M059J (cell line): ENCODE measurements around the gene BRD4. TPM values are rescaled to one million over a fixed set of nuclear protein-coding genes. Genes with fewer than 3 reads are reported as not detected.

Experiments
- DNase-seq: peaks from one replicate; pipeline ENCODE4 v3.0.0-alpha.2; 2012; ENCODE audit warnings: low read depth
- total RNA-seq: library from RNA; depleted of rRNA; stranded (reverse); fragments of >200 nt; shearing (Covaris generic); gene quantifications from 2 replicates; pipeline ENCODE4 v1.2.3, GENCODE V29; 2014

Gene BRD4
- total RNA-seq, 1 experiment from 2014 or later = 17.8 TPM

DNA sequence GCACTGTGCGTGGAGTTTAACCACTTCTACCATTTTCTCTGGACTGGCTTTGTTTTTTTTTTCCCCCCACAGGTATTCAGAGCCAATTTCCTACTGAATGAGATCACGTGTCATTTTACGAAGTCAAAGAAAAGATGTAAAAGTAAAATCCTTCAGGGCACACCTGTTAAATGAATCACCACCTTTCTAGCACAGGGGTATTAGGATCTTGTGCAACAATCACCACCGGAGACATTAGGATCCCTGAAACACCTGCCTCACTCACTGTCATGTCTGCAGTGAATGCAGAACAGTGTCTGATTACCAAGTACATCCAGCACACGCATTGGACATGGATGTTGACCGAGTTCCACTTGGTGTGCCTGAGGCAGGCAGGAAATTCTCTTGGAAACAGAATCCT is 17.2 kb downstream of the BRD4 start:
- no peak for DNase-seq

DNA sequence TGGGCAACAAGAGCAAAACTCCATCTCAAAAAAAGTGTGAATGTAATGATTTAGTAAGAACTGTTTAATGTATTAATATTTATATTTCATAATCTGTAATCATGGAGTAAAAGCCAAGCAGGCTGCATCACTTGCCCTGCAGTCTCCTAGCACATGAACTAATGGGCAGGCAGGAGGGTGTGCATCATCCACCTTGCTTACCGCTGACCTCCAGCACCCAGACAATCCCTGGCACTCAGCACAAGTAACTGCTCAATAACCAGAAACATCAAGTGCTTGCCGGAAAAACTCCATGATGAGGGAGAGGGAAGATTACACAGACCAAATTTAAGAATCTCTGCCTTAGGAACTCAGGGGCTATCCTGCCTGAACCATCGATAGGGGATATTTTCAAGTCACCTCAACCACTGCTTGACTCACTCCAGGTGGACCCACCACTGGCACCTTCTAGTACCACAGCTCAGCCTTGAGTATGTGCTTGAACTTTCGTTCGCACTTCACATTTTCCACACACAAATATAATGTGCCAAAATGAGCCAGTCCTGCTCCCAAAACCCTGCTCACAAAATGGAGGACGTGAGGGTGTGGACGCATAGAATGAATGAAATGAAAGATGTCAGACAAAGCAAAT is 18.6 kb downstream of the BRD4 start:
- DNase-seq = no peak

DNA sequence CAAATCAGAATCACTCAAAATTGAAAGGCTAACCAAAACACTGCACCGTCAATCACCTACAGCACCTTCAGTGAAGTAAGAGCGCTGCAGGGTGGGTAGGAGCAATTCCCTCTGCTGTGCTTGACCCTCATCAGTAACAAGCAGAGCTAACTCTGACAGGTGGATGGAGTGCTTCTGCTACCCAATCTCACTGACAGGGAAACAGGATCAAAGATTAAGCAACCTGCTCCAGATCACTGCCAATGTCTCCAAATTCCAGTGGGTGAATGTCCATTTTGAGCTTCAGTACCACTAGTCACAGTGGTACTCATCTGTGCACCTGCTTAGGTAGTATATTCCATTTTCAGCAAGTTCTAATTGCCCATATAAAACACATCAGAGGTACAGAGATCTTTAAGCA is 25.2 kb downstream of the BRD4 start:
- DNase-seq = no peak

GRCh38 chr19:15305582-15306334 is 26.6 kb downstream of the BRD4 start:
- DNase-seq = no peak

DNA sequence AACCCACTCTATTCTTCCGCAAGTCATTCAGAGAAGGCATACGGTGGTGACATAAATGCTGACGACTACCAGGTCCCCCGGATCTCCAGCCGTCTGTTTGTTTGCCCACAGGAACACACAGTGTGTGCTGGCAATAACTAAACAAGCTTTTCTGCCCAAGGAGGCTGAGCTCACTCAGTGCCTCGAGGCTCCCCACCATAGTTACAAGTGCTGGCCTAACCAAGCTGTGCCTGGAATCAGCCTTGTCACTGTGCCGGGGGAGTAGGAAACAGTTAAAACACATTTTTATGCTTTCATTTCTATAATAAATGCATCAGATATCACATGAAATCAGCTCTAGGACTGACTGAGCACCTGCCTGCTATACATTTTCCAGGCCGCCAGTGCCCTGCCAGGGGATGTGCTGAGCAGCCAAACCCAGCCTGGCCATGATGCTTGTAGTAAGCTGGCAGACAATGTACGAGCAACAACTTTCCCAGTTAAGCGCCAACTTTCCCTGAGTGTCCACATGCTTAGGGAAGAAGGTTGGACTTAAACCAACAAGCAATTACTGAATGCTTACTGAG is 28.1 kb downstream of the BRD4 start:
- no peak for DNase-seq

- no peak for DNase-seq
Observed at GRCh38 chr19:15303105-15303780, 29.1 kb downstream of the BRD4 start.

- no peak for DNase-seq
Observed at GRCh38 chr19:15300533-15301197, 31.7 kb downstream of the BRD4 start.

GRCh38 chr19:15299568-15300409 is 32.5 kb downstream of the BRD4 start:
- DNase-seq = peak; percentile 83

- no peak for DNase-seq
Observed at GRCh38 chr19:15298847-15299567, 33.3 kb downstream of the BRD4 start.

DNA sequence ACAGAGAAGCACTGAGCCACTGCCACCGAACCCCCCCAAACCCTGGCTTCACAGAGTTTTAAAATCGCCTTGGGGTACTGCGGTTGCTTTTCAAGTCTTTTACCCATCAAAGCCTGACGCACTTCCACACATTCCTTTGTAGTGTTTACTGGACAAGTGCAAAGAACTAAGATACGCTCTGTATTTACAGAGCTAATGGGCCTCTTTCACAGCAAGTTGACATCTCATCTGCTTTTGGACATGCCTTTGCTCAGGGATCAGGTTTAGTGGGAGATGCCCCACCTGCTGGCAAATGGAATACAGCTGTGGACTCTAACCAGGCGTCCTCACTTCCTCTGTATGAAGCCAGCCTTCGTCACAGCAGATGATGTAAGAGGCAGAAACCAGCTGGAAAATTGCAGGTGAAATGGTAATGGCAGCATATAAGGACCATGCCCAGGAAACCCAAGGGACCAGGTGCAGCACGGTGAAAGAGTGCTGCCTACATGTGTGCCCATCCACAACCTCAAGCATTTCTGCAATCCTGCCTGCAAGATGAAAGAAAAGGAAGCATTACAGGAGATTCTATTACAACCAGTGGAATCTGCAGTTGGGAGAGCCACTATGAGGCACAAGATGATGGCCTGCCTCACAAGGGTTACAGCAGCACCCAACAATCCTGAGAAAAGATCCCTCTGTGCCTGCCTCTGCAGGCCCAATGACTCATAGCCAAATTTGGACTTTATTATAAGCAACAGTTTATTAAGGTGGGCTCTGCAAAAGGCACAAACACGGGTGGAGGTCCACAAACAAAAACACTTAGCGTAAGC is 34.7 kb downstream of the BRD4 start:
- DNase-seq = no peak

DNA sequence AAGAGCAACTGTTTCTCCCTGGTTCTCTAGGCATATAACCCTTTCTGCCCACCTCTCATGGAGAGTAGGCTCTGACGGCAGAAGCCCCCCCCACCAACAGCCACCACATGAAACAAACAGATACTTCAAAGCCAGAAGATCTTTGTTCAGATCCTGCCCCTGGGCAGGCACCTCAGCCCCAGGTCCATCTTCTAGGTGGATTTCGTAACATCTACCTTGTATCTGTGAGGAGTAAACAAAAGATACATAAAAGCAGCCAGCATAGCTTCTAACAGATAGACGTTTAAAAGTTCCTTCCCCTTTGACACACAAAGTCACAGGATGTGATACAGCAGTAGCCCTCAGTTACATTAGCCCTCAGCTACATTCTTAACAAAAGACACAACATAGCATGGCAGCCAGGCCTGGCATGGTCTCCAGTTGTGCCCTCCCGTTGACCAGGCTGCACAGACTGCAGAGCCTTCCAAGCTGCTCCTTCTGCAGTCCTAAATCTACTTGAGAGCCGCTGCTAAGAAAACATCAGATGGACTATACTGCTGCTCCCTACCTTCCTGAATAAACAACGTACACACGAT is 35.4 kb downstream of the BRD4 start:
- DNase-seq = no peak

DNA sequence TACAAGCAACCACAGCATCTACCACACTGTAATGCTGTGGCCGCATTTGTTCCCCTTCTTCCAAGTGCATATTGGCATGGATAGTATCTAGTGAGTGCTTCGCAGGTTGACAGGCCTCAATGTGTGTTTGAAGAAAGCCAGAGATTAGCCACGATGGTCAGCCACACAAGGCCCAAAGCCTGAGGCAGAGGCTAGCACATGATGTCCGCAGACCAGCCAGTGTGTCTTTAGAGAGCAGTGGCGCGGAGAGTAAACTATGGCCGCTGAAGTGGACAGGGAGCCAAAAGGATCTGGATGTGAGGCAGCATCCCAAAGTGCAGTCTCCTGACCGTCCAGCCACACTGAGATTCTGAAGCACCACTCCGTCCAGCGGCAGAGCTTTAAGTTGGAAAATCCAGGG is 36.0 kb downstream of the BRD4 start:
- DNase-seq = no peak

DNA sequence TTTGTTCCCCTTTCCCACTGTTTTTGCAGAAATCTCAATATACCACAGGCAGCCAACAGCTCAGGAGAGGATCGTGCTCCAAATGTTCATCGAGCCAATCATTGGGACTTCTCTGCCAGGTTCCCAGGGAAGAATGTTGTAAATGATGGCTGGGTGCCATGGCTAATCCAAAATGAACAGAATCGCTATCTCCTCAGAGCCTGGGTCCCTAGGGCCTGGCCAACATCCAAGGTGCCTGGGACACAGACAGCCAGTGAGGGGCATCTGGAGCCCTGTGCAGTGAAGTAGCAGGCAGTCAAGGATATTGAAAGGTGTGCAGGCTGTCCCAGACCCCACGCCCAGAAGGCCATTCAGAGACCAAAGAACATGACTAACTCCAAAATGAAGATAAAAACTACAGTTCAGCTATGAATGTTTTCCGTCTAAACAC is 37.8 kb downstream of the BRD4 start:
- no peak for DNase-seq

GRCh38 chr19:15293781-15294491 is 38.4 kb downstream of the BRD4 start:
- no peak for DNase-seq

DNA sequence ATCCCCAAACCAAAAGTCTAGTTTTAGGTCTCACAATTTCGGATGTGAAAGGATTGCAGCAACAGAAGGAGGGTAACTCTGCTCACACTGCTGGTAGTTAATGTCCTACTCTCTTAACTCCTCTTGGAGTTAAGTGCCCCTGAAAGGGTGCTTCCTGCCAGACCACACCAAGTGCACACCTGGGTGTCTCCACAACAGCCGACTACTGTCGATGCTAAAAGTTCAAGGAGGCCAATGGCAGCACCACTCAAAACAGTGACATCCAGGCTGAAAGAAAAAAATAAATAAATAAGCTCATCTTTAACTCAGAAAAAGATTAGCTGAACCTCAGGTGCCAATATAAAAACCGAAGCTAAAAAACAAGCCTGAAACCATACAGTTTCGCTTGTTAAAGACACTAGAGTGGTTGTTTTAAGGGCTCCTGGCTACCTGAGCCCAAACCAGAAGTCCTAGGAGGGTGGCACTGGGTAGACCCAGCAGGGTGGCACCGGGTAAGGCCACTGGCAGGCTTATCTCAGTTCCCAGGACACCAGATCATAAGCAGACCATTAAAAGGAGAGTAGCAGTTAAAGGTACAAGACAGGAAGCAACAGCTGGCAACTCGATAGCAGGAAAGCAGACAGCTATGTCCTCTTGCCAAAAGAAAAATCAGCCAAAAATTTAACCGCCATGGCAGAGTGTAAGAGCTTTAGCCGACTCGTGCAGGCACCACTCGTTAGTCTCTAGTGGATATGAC is 39.3 kb downstream of the BRD4 start:
- DNase-seq = no peak

GRCh38 chr19:15292140-15292539 is 40.2 kb downstream of the BRD4 start:
- DNase-seq = no peak

GRCh38 chr19:15291548-15292021 is 40.8 kb downstream of the BRD4 start:
- DNase-seq = no peak

DNA sequence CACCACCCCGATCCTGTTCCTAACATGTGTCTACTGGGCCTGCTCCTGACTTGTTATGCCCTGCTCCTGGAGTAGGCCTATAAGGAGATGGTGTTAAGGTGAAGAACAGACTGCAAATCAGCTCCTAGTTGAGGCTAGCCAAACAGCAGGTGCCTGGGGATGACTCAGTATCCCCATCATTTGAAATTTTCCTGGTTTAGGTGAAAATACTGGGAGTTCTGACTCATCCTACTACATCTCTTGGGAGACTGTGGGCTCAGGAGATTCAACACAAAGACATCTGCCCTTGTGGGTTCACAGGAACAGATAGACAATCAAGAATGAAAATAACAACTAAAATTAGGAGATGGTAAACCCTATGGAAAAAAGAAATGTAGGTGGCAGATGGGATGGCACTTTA is 41.2 kb downstream of the BRD4 start:
- peak; percentile 47 for DNase-seq
